ENCODE results near the gene HPGDS. TPM values are rescaled to one million over a fixed set of nuclear protein-coding genes. Genes with fewer than 3 reads are reported as not detected.
A peak's percentile ranks its signal among the peaks of the same experiment; 100 is the strongest.

The HPGDS gene
- total RNA-seq, 1 experiment from 2014 or later = not detected

- Histone ChIP-seq H3F3A (ENCODE audit: low read length, unreplicated experiment) (no peaks in the 10 kb centered on the region), H3K4me3 (ENCODE audit: low read length) (no peak overlapping the region), H3K27ac (ENCODE audit: low read length) (no peak overlapping the region), H3K79me2 (ENCODE audit: low read length) (no peaks in the 10 kb centered on the region), H3K9ac (ENCODE audit: low read length) (no peak overlapping the region), H3K36me3 (ENCODE audit: low read depth, low read length) (no peaks in the 10 kb centered on the region), H3K9me3 (ENCODE audit: low read length) (no peaks in the 10 kb centered on the region), H3K4me1 (ENCODE audit: insufficient read depth, low read length) (no peaks in the 10 kb centered on the region), H2AFZ (ENCODE audit: low read length) (no peak overlapping the region), H3K27me3 (ENCODE audit: low read length) (no peaks in the 10 kb centered on the region), H3K4me2 (ENCODE audit: low read length) (no peak overlapping the region), H4K20me1 (ENCODE audit: low read length) (no peaks in the 10 kb centered on the region), H3K9me2 (replicated peaks; ENCODE audit: low read length) (no peaks in the 10 kb centered on the region)
- no peak for TF ChIP-seq EZH2phosphoT487 (IDR thresholded peaks at IDR 0.05; ENCODE audit: borderline replicate concordance, low read length)
- TF ChIP-seq CTCF (conservative IDR thresholded peaks at IDR 0.05; ENCODE audit: low read depth, low read length) = no peak
- no peak for TF ChIP-seq EZH2 (IDR thresholded peaks at IDR 0.05; ENCODE audit: low read length, unreplicated experiment)
- POLR2A ChIA-PET (ENCODE audit: unreplicated experiment) = no interaction called here
- no TSS peak for BruUV-seq (replicated peaks)
- CTCF ChIA-PET = no interaction called here
- no peak for DNase-seq
- intact Hi-C loops (cut with micrococcal nuclease) = no loop called here
- ATAC-seq = no peak
Observed at GRCh38 chr4:94372228-94372978, 29.8 kb upstream of the HPGDS start.

- no peaks in the 10 kb centered on the region for H3K4me1 ChIP-seq (ENCODE audit: insufficient read depth, low read length)
- H4K20me1 ChIP-seq (ENCODE audit: low read length) = no peaks in the 10 kb centered on the region
- no peak overlapping the region for H3K9ac ChIP-seq (ENCODE audit: low read length)
- no peaks in the 10 kb centered on the region for H3K27me3 ChIP-seq (ENCODE audit: low read length)
- POLR2A ChIA-PET (ENCODE audit: unreplicated experiment) = no interaction called here
- no peak overlapping the region for H3K4me2 ChIP-seq (ENCODE audit: low read length)
- BruUV-seq (replicated peaks) = no TSS peak
- DNase-seq (no peak), ATAC-seq (no peak)
- CTCF ChIA-PET = no interaction called here
- H3K79me2 ChIP-seq (ENCODE audit: low read length) = no peaks in the 10 kb centered on the region
- H3K9me2 ChIP-seq (replicated peaks; ENCODE audit: low read length) = no peaks in the 10 kb centered on the region
- TF ChIP-seq EZH2 (IDR thresholded peaks at IDR 0.05; ENCODE audit: low read length, unreplicated experiment) (no peak), CTCF (conservative IDR thresholded peaks at IDR 0.05; ENCODE audit: low read depth, low read length) (no peak), EZH2phosphoT487 (IDR thresholded peaks at IDR 0.05; ENCODE audit: borderline replicate concordance, low read length) (no peak)
- intact Hi-C loops (cut with micrococcal nuclease) = no loop called here
- H2AFZ ChIP-seq (ENCODE audit: low read length) = no peak overlapping the region
- H3F3A ChIP-seq (ENCODE audit: low read length, unreplicated experiment) = no peaks in the 10 kb centered on the region
- H3K27ac ChIP-seq (ENCODE audit: low read length) = peak overlapping the region; percentile 13; the same call in 1 of the 2 replicates
- H3K36me3 ChIP-seq (ENCODE audit: low read depth, low read length) = no peaks in the 10 kb centered on the region
- no peaks in the 10 kb centered on the region for H3K9me3 ChIP-seq (ENCODE audit: low read length)
- no peak overlapping the region for H3K4me3 ChIP-seq (ENCODE audit: low read length)
Observed at GRCh38 chr4:94371290-94371689, 28.7 kb upstream of the HPGDS start.

- no peaks in the 10 kb centered on the region for H3K27me3 ChIP-seq (ENCODE audit: low read length)
- H3K27ac ChIP-seq (ENCODE audit: low read length) = peak overlapping the region; percentile 36
- no peaks in the 10 kb centered on the region for H3K36me3 ChIP-seq (ENCODE audit: low read depth, low read length)
- ChIA-PET CTCF (no interaction called here), POLR2A (ENCODE audit: unreplicated experiment) (no interaction called here)
- no peaks in the 10 kb centered on the region for H3F3A ChIP-seq (ENCODE audit: low read length, unreplicated experiment)
- H3K9me3 ChIP-seq (ENCODE audit: low read length) = no peaks in the 10 kb centered on the region
- H3K9me2 ChIP-seq (replicated peaks; ENCODE audit: low read length) = no peaks in the 10 kb centered on the region
- H3K9ac ChIP-seq (ENCODE audit: low read length) = 0 out of 2 replicates have a peak overlapping the region, but pooled peaks have one; percentile 10
- no TSS peak for BruUV-seq (replicated peaks)
- H3K4me3 ChIP-seq (ENCODE audit: low read length) = no peak overlapping the region
- ATAC-seq = no peak; the same call in 1 of the 2 replicates
- no peaks in the 10 kb centered on the region for H4K20me1 ChIP-seq (ENCODE audit: low read length)
- TF ChIP-seq CTCF (conservative IDR thresholded peaks at IDR 0.05; ENCODE audit: low read depth, low read length) (no peak), EZH2phosphoT487 (IDR thresholded peaks at IDR 0.05; ENCODE audit: borderline replicate concordance, low read length) (no peak), EZH2 (IDR thresholded peaks at IDR 0.05; ENCODE audit: low read length, unreplicated experiment) (no peak)
- peaks cover 5% of the 10 kb centered on the region; the same call in 1 of the 2 replicates for H3K4me1 ChIP-seq (ENCODE audit: insufficient read depth, low read length)
- no peak for DNase-seq
- 0 out of 2 replicates have a peak overlapping the region, but pooled peaks have one; percentile 18 for H2AFZ ChIP-seq (ENCODE audit: low read length)
- intact Hi-C loops (cut with micrococcal nuclease) = no loop called here
- no peaks in the 10 kb centered on the region for H3K79me2 ChIP-seq (ENCODE audit: low read length)
- no peak overlapping the region for H3K4me2 ChIP-seq (ENCODE audit: low read length)
Observed at GRCh38 chr4:94370533-94371254, 28.1 kb upstream of the HPGDS start.
